Smooth muscle cell (in vitro differentiated cells): Measurements from ENCODE around the gene FGF16. TPM values are rescaled to one million over a fixed set of nuclear protein-coding genes. Genes with fewer than 3 reads are reported as not detected.

Experiments
- DNase-seq: peaks from one replicate; lab custom pipeline; 2025; ENCODE audit not compliant: unreplicated experiment; lab: John Stamatoyannopoulos, UW
- H2AFZ ChIP-seq: fragments of 200-600 bp; sonication (generic); 2 replicates; pipeline ENCODE4 v1.6.0; 2016; ENCODE audit warnings: antibody characterized with exemption, low read depth, mild to moderate bottlenecking
- H3F3A ChIP-seq: fragments of 200-600 bp; sonication (generic); 2 replicates; pipeline ENCODE4 v1.6.0; 2017; ENCODE audit warnings: antibody characterized with exemption, low read depth
- H3K27ac ChIP-seq: fragments of 200-600 bp; sonication (generic); 2 replicates; pipeline ENCODE4 v1.5.1; 2016; ENCODE audit warnings: low read depth, mild to moderate bottlenecking
- H3K27me3 ChIP-seq: fragments of 200-600 bp; sonication (generic); 2 replicates; pipeline ENCODE4 v1.6.1; 2016; ENCODE audit warnings: low read depth, mild to moderate bottlenecking
- H3K36me3 ChIP-seq: fragments of 200-600 bp; sonication (generic); 2 replicates; pipeline ENCODE4 v1.5.1; 2016; ENCODE audit warnings: low read depth
- H3K4me1 ChIP-seq: fragments of 200-600 bp; sonication (generic); 2 replicates; pipeline ENCODE4 v1.5.1; 2016; ENCODE audit warnings: low read depth
- H3K4me2 ChIP-seq: fragments of 200-600 bp; sonication (generic); 2 replicates; pipeline ENCODE4 v1.6.0; 2016; ENCODE audit warnings: mild to moderate bottlenecking
- H3K4me3 ChIP-seq: fragments of 200-600 bp; sonication (generic); 2 replicates; pipeline ENCODE4 v1.5.1; 2016; ENCODE audit warnings: mild to moderate bottlenecking
- H3K79me2 ChIP-seq: fragments of 200-600 bp; sonication (generic); 2 replicates; pipeline ENCODE4 v1.6.0; 2016; ENCODE audit warnings: low read depth, mild to moderate bottlenecking
- H3K9ac ChIP-seq: fragments of 200-600 bp; sonication (generic); 2 replicates; pipeline ENCODE4 v1.6.0; 2016; ENCODE audit warnings: low read depth
- H3K9me3 ChIP-seq: fragments of 200-600 bp; sonication (generic); replicated peaks from 2 replicates; pipeline ENCODE4 v1.5.1; 2016; ENCODE audit warnings: low read depth
- H4K20me1 ChIP-seq: fragments of 200-600 bp; sonication (generic); 2 replicates; pipeline ENCODE4 v1.6.0; 2016; ENCODE audit warnings: low read depth
- CTCF ChIP-seq: fragments of 200-600 bp; sonication (generic); IDR thresholded peaks from 2 replicates; pipeline ENCODE4 v1.5.1; 2017; ENCODE audit warnings: borderline replicate concordance, mild to moderate bottlenecking, antibody characterized with exemption; ENCODE audit not compliant: insufficient read depth, poor library complexity, severe bottlenecking
- WGBS: methylation state at CpG from one replicate; pipeline ENCODE4 v1.1.7; 2016; ENCODE audit warnings: low lambda C conversion rate; 5-methylcytosine and 5-hydroxymethylcytosine counted together
- polyA plus RNA-seq: library from polyadenylated mRNA; unstranded; fragments of >200 nt; fragmentation: Nextera tagmentation; extraction: Ambion mirVana; gene quantifications from 2 replicates; pipeline ENCODE4 v1.2.1, GENCODE V29; 2016
- total RNA-seq: library from RNA; depleted of rRNA; stranded (reverse); fragments of >200 nt; gene quantifications from 2 replicates; pipeline ENCODE4 v1.2.3, GENCODE V29; 2014

Gene FGF16
- total and polyA plus RNA-seq, 2 experiments from 2014 or later, result not detected

GRCh38 chrX:77440330-77440729, 6.9 kb upstream of the FGF16 start:
- no peak for TF ChIP-seq CTCF
- no peaks in the 10 kb centered on the region for H3K79me2 ChIP-seq
- H3K4me2 ChIP-seq, result no peak overlapping the region
- no peaks in the 10 kb centered on the region for H3K9me3 ChIP-seq
- H3K27me3 ChIP-seq, result peaks cover 16% of the 10 kb centered on the region
- 82% methylated on average over 4 of the region's 4 CpGs for WGBS
- no peaks in the 10 kb centered on the region for H3F3A ChIP-seq
- no peak for DNase-seq
- H3K27ac ChIP-seq, result no peak overlapping the region
- no peaks in the 10 kb centered on the region for H4K20me1 ChIP-seq
- H3K4me1 ChIP-seq, result no peaks in the 10 kb centered on the region
- H3K9ac ChIP-seq, result no peak overlapping the region
- H3K36me3 ChIP-seq, result no peaks in the 10 kb centered on the region
- no peak overlapping the region for H3K4me3 ChIP-seq
- no peak overlapping the region for H2AFZ ChIP-seq

- TF ChIP-seq CTCF, result no peak
- H3K9me3 ChIP-seq, result no peaks in the 10 kb centered on the region
- H3K27ac ChIP-seq, result no peak overlapping the region
- no peak overlapping the region for H3K4me3 ChIP-seq
- H3K9ac ChIP-seq, result no peak overlapping the region
- no peaks in the 10 kb centered on the region for H3K4me1 ChIP-seq
- no peak overlapping the region for H2AFZ ChIP-seq
- no peaks in the 10 kb centered on the region for H3K79me2 ChIP-seq
- WGBS, result 38% methylated on average over 1 of the region's 1 CpG
- no peak for DNase-seq
- H4K20me1 ChIP-seq, result no peaks in the 10 kb centered on the region
- no peaks in the 10 kb centered on the region for H3F3A ChIP-seq
- H3K27me3 ChIP-seq, result peaks cover 22% of the 10 kb centered on the region
- no peaks in the 10 kb centered on the region for H3K36me3 ChIP-seq
- H3K4me2 ChIP-seq, result no peak overlapping the region
These were observed 6.2 kb upstream of the FGF16 start for GRCh38 chrX:77441033-77441432.

- H3K27ac ChIP-seq, result no peak overlapping the region
- TF ChIP-seq CTCF, result no peak
- H3F3A ChIP-seq, result no peaks in the 10 kb centered on the region
- no peak overlapping the region for H2AFZ ChIP-seq
- H3K4me1 ChIP-seq, result no peaks in the 10 kb centered on the region
- no peak overlapping the region for H3K4me2 ChIP-seq
- no peaks in the 10 kb centered on the region for H4K20me1 ChIP-seq
- no peak overlapping the region for H3K4me3 ChIP-seq
- H3K9ac ChIP-seq, result no peak overlapping the region
- H3K27me3 ChIP-seq, result peaks cover 26% of the 10 kb centered on the region
- DNase-seq, result no peak
- H3K36me3 ChIP-seq, result no peaks in the 10 kb centered on the region
- no peaks in the 10 kb centered on the region for H3K9me3 ChIP-seq
- no peaks in the 10 kb centered on the region for H3K79me2 ChIP-seq
These were observed 5.7 kb upstream of the FGF16 start for GRCh38 chrX:77441479-77441878.

- no peak overlapping the region for H3K4me2 ChIP-seq
- H3K27me3 ChIP-seq, result peaks cover 39% of the 10 kb centered on the region
- TF ChIP-seq CTCF, result no peak
- H3F3A ChIP-seq, result no peaks in the 10 kb centered on the region
- H3K36me3 ChIP-seq, result no peaks in the 10 kb centered on the region
- no peak for DNase-seq
- H3K79me2 ChIP-seq, result no peaks in the 10 kb centered on the region
- H3K27ac ChIP-seq, result no peak overlapping the region
- H4K20me1 ChIP-seq, result no peaks in the 10 kb centered on the region
- H3K9me3 ChIP-seq, result no peaks in the 10 kb centered on the region
- H3K4me1 ChIP-seq, result no peaks in the 10 kb centered on the region
- no peak overlapping the region for H3K9ac ChIP-seq
- no peak overlapping the region for H2AFZ ChIP-seq
- 78% methylated on average over 1 of the region's 1 CpG for WGBS
- H3K4me3 ChIP-seq, result no peak overlapping the region
These were observed 4.5 kb upstream of the FGF16 start for GRCh38 chrX:77442728-77443127.
